GM19099 (cell line): Measurements from ENCODE around the gene HUNK.

Experiments used
- POLR2A ChIP-seq: IDR thresholded peaks from 3 replicates; pipeline ENCODE4 v1.6.1; 2011; ENCODE audit warnings: low read depth; ENCODE audit not compliant: insufficient read length; ENCODE audit errors: extremely low read depth

Gene HUNK

GRCh38 chr21:31945141-31945540, 72.3 kb downstream of the HUNK start:
- TF ChIP-seq POLR2A, result no peak

- no peak for TF ChIP-seq POLR2A
Measured at GRCh38 chr21:31945546-31945945, 72.7 kb downstream of the HUNK start.

GRCh38 chr21:31946231-31946630, 73.4 kb downstream of the HUNK start:
- no peak for TF ChIP-seq POLR2A

- no peak for TF ChIP-seq POLR2A
Measured at GRCh38 chr21:31948676-31949075, 75.9 kb downstream of the HUNK start.

- no peak for TF ChIP-seq POLR2A
Measured at GRCh38 chr21:31952828-31953227, 80.0 kb downstream of the HUNK start.

- TF ChIP-seq POLR2A, result no peak
Measured at GRCh38 chr21:31957631-31958030, 84.8 kb downstream of the HUNK start.

GRCh38 chr21:31959881-31960280, 87.1 kb downstream of the HUNK start:
- no peak for TF ChIP-seq POLR2A

- no peak for TF ChIP-seq POLR2A
Measured at GRCh38 chr21:31961027-31961426, 88.2 kb downstream of the HUNK start.

GRCh38 chr21:31961704-31962103, 88.9 kb downstream of the HUNK start:
- no peak for TF ChIP-seq POLR2A

- TF ChIP-seq POLR2A, result no peak
Measured at GRCh38 chr21:31964692-31965091, 91.9 kb downstream of the HUNK start.

- TF ChIP-seq POLR2A, result no peak
Measured at GRCh38 chr21:31967334-31967733, 94.5 kb downstream of the HUNK start.

- TF ChIP-seq POLR2A, result no peak
Measured at GRCh38 chr21:31972622-31973021, 99.8 kb downstream of the HUNK start.

GRCh38 chr21:31973402-31973944, 100.7 kb downstream of the HUNK start:
- no peak for TF ChIP-seq POLR2A

GRCh38 chr21:31974454-31974985, 101.7 kb downstream of the HUNK start:
- no peak for TF ChIP-seq POLR2A

GRCh38 chr21:31975491-31975890, 102.7 kb downstream of the HUNK start:
- no peak for TF ChIP-seq POLR2A

- TF ChIP-seq POLR2A, result no peak
Measured at GRCh38 chr21:31977816-31978215, 105.0 kb downstream of the HUNK start.

GRCh38 chr21:31983120-31983519, 110.3 kb downstream of the HUNK start:
- no peak for TF ChIP-seq POLR2A
